ENCODE data around the gene DIPK1B.
"Not testable (repeated sequence)": the region's sequence is repeated elsewhere in the genome, so short reads cannot be mapped to it uniquely, and the experiment has no call there.

The DIPK1B gene

GRCh38 chr9:136753371-136754058 lies 41.1 kb downstream of the DIPK1B start:
- DNase-seq (ENCODE audit: low read depth in 2 of 2): no peak

DNA sequence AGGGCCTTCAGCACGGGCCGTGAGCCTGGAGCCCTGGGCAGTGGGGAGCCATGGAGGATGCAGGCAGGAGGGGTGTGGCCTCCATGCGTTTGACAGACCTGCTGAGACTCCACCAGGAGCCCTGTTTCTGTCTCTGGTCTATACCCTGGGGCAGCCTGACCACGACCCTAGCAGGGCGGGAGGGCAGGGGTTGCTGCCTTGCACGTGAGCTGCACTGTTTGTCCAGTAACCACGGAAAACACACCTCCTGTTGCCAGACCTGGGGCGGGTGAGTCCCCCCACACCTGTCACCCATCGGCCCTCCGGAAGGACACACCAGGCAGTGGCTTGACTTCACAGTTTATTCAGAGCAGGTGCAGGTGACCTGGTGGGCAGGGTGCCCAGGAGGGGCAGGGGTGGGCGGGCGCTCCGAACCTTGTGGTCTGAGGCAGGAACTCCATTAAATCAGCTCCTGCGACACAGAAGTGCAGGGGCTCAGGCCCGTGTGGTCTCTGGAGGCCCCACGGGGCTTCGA lies 41.7 kb downstream of the DIPK1B start:
- no peak for DNase-seq (ENCODE audit: low read depth in 2 of 2)

GRCh38 chr9:136754626-136755301 lies 42.4 kb downstream of the DIPK1B start:
- DNase-seq (ENCODE audit: low read depth in 2 of 2): no peak

DNA sequence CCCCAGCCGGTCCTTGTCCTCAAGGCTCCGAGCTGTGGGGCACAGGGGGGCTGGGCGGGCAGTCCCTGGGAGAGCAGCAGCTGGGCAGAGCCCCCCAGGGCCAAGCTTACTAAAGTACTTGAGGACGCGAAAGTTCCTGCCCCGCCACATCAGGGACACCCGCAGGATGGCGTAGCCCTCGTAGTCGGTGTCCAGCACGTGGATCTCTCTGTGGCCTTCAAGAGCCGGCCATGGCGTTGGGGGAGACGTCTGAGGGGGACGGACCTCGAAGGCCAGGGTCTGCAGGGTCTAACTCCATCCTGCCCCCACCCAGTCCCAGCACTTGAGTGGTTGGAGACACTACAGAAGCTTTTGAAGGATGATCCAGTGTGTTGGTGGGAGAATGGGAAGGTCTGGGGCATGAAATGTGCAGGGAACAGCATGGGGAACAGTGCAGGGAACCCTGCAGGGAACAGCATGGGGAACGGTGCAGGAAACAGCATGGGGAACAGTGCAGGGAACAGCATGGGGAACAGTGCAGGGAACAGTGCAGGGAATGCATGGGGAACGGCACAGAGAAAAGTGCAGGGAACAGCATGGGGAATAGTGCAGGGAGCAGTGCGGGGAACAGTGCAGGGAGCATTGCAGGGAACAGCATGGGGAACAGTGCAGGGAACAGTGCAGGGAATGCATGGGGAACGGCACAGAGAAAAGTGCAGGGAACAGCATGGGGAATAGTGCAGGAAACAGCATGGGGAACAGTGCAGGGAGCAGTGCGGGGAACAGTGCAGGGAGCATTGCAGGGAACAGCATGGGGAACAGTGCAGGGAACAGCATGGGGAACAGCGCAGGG lies 43.1 kb downstream of the DIPK1B start:
- DNase-seq (ENCODE audit: low read depth in 2 of 2): not testable (repeated sequence)

GRCh38 chr9:136756134-136756438 lies 43.7 kb downstream of the DIPK1B start:
- DNase-seq (ENCODE audit: low read depth in 2 of 2): no peak

DNA sequence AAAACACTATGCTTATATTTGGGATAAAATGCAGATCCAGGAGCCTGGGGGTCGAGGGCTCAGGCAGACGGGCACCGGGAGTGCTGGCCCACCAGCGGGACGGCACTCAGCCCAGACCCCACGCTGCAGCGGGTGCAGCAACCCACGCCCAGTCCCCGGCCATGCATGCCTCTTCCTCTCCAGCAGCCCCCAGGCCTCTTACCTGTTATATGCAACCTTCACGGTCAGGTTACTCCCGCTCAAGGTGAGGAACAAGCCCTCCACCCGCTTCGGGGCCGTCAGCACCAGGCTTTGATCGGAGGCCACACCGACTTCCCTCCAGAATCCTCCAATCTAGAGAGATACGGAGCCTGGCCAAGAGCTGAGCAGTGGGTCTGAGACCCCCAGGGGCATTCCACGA lies 44.5 kb downstream of the DIPK1B start:
- DNase-seq (ENCODE audit: low read depth in 2 of 2): no peak

DNA sequence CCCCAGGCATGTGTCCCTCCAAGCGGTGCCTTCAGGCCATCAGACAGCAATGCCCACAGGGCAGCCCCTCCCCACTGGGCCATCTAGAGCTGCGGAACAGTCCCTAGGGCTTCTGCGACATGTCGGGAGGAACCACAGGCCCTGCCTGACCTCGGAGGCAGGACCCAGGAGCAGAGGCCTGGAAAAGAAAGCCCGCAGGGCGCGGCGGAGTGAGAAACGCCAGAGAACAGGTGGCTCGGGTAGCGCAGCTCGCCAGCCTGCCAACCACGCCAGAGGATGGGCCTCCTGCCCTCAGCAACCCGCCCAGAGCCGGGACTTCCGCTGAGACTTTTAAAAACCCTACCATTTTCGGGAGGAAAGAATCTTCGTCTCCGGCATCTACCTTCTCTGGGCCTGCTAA lies 45.0 kb downstream of the DIPK1B start:
- no peak for DNase-seq (ENCODE audit: low read depth in 2 of 2)

DNA sequence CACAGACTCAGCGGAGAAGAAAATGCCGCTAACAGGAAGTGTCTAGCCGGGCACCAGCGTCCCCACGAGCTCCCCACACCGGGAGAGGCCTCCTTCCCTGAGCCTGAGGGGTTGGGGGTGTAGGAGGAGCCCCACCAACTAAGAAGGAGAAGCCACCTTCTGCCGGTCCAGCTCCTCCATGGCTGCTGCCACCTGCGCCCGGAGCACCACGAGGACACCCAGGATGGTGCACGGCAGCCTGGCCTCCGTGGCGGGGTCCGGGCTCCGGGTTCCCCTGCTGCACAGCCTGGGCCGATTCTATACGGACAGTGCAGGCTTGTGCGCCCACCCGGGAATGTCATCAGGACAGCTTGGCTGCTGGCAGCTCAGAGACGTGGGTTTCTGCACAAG lies 45.4 kb downstream of the DIPK1B start:
- DNase-seq (ENCODE audit: low read depth in 2 of 2): no peak

DNA sequence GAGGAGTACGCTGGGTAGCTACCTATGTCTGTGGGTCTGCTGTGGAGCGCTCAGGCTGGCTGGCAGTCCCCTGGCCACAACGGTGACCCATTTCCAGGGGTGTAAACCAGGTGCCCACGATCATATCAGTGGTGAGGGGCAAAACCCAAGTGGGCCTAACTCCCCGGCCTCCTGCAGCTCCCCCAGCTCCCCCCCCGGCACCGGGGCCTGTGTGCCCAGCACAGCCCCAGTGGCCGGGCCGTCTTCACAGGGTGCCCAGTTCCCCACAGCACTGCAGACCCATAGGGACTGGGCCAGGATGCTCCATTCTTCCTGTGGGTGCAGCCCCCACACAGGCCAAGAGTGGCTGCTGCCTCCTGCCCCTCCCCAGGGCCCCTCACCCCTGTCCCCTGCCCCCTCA lies 46.6 kb downstream of the DIPK1B start:
- DNase-seq (ENCODE audit: low read depth in 2 of 2): no peak

GRCh38 chr9:136759436-136760325 lies 47.3 kb downstream of the DIPK1B start:
- no peak for DNase-seq (ENCODE audit: low read depth in 2 of 2)

GRCh38 chr9:136760424-136760823 lies 48.1 kb downstream of the DIPK1B start:
- no peak for DNase-seq (ENCODE audit: low read depth in 2 of 2)

DNA sequence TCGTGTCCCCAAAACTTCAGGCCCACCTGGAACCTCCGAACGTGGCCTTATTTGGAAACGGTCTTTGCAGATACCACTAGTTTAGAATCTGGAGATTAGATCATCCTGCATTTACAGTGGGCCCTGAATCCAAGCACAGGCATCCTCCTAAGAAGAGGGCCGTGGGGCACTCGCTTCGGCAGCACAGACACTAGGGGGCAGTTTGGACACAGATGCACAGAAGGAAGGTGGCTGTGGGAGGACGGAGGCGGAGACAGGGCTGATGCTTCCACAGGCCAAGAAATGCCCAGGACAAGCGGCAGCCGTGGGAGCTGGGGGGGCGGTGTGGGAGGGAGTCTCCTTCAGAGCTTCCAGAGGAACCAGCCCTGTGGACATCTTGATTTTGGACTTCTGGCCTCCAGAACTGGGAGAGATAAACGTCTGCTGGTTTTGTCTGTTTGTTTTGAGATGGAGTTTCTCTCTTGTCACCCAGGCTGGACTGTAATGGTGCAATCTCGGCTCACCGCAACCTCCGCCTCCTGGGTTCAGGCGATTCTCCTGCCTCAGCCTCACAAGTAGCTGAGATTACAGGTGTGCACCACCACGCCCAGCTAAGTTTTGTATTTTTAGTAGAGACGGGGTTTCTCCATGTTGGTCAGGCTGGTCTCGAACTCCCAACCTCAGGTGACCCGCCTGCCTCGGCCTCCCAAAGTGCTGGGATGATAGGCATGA lies 48.6 kb downstream of the DIPK1B start:
- DNase-seq (ENCODE audit: low read depth in 2 of 2): not testable (repeated sequence)

- DNase-seq (ENCODE audit: low read depth in 2 of 2): no peak
Observed at GRCh38 chr9:136761545-136761981, 49.2 kb downstream of the DIPK1B start.

DNA sequence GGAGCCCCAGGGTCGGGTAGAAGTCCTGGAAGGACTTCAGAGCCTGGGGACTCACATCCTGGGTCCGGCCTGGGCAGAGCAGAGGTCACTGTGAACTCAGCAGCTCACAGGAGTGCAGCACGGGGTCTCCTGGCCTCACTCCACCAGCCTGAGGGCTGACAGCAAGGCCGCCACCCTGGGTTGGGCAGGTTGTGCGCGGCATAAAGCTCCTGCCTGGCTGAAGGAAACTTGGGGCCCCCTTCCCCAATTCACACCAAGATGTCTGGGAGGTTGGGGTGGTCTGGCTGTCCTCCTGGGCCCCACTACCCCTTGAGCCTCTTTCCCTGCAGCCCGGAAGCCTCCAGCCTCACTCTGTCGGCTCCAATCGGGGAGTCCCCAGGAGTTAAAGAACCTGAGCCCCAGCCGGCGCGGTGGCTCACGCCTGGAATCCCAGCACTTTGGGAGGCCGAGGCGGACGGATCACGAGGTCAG lies 49.9 kb downstream of the DIPK1B start:
- no peak for DNase-seq (ENCODE audit: low read depth in 2 of 2)

- DNase-seq (ENCODE audit: low read depth in 2 of 2): no peak
Observed at GRCh38 chr9:136762915-136763648, 50.7 kb downstream of the DIPK1B start.

DNA sequence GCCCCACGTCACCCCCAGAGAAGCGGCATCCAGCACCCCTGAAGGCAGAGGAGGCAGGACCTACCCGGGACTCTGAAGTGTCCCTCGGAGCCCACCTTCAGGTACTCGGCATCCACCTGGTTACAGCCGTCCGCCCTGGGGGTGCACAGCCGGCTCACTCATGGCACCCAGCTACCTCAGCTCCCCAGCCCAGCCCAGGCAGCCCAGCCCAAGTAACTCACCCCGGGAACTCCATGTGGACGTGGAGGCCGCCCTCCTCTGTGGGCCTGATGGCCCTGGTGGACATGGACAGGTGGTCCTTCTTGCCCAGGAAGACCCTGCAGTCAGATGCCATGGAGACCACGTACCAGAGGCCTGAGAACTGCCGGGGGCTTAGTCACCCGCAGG lies 51.3 kb downstream of the DIPK1B start:
- no peak for DNase-seq (ENCODE audit: low read depth in 2 of 2)

DNA sequence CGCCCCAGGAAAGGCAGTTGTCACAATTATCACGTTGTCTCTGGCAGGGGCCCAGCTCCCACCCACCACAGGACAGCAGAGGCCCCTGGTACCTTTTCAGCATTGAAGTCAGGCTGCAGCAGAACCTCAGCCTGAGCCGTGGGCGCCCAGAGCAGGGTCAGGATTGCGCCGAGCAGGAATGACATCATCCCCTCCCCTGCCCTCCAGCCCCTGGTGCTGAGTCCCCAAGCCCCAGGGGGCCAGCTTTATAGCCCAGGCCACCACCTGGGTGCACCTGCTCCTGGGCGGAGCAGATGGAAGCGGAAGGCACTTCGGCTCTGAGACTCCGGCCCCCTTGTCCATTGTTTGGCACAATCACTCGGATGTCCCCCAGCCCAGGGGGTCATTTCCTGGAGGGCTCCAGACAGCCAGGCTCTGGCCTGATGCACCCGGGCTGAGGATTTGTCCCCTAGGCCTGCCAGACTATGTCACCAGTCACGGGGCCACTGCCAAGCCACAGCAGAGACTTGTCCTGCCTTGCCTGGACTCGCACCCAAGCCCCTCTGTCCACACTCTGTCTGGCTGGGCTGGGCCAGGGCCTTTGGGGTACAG lies 52.0 kb downstream of the DIPK1B start, which contains the start of gene LCN15:
Gene LCN15 (minus strand): TSS at position 218 of the 591 bp plus-strand sequence. CDS start 30 bp downstream, at position 188.
- no peak for DNase-seq (ENCODE audit: low read depth in 2 of 2)

DNA sequence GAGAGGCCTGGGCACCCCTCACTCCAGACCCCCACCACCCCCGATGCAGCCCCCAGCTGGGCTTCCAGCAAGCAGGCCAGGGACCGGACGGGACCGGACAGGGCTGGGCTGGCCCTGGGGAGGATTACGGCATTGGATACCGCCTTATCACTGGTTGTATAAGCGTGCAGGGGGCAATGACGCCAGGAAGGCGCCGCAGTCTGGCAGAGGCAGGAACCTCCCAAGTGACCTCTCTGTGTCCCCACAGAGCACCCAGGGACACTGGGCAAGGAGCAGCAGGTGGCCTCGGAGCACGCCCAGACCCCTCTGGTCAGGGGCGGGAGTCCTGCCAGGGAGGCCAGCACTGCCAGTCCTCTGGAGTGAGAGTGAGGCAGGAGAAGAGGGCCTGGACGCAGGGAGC lies 52.7 kb downstream of the DIPK1B start:
- no peak for DNase-seq (ENCODE audit: low read depth in 2 of 2)

DNA sequence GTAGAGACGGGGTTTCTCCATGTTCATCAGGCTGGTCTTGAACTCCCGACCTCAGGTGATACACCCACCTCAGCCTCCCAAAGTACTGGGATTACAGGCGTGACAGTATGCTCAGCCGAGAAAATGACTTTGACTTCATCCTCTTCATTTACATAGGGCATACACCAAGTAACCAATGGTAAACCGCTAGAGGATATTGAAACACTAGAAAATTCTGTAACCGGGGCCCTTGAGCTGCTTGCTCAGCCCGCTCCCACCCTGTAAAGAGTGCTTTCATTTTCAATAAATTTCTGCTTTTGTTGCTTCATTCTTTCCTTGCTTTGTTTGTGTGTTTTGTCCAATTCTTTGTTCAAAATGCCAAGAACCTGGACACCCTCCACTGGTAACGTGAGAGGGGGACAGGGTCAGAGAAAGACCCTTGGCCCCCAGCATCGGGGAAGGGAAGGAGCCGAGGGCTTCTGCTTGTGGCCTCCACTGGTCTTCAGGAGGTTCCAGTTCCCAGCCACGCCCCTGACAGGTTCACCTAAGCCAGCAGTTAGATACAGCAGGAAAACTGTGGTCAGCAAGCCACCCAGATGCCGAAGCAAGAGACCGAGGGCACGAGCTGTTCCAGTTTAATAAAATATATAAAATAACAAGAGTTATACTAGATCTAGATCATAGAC lies 53.5 kb downstream of the DIPK1B start:
- not testable (repeated sequence) for DNase-seq (ENCODE audit: low read depth in 2 of 2)

All from activated CD8-positive, alpha-beta memory T cell treated with anti-CD3 and anti-CD28 coated beads for 4 hours (primary cell).